Measurements from ENCODE around the gene TRIM69. TPM values are rescaled to one million over a fixed set of nuclear protein-coding genes. Genes with fewer than 3 reads are reported as not detected.

Gene TRIM69
- total and polyA plus RNA-seq, 2 experiments from 2014 or later, result 4.3 to 7.0 TPM

- H3K27ac Mint-ChIP-seq, result no peak overlapping the region
Observed at GRCh38 chr15:44802336-44802735, 66.0 kb downstream of the TRIM69 start.

More at GRCh38 chr15:44802336-44802735, 66.0 kb downstream of the TRIM69 start:
- Histone ChIP-seq H3K79me2 (replicated peaks; ENCODE audit: insufficient read depth) (no peaks in the 10 kb centered on the region), H4K20me1 (replicated peaks; ENCODE audit: insufficient read depth) (no peaks in the 10 kb centered on the region), H3K4me3 (no peak overlapping the region), H3K9me2 (ENCODE audit: insufficient read depth) (no peaks in the 10 kb centered on the region), H3K27me3 (ENCODE audit: insufficient read depth) (no peaks in the 10 kb centered on the region), H2AFZ (no peak overlapping the region), H3K36me3 (ENCODE audit: insufficient read depth) (no peaks in the 10 kb centered on the region), H3K4me1 (ENCODE audit: insufficient read depth) (no peaks in the 10 kb centered on the region), H3F3A (replicated peaks; ENCODE audit: low read depth) (no peaks in the 10 kb centered on the region), H3K27ac (ENCODE audit: low read depth) (no peak overlapping the region), H3K4me2 (no peak overlapping the region)
- Mint-ChIP-seq H3K4me3 (no peak overlapping the region), H3K36me3 (ENCODE audit: low read depth) (no peaks in the 10 kb centered on the region), H3K4me1 (no peaks in the 10 kb centered on the region), H3K27me3 (ENCODE audit: insufficient read depth, low read depth, poor library complexity) (peaks cover 1% of the 10 kb centered on the region), H3K9me3 (no peaks in the 10 kb centered on the region)
- TF ChIP-seq JUNB (IDR thresholded peaks at IDR 0.05; ENCODE audit: unreplicated experiment) (no peak), ZNF114 (CRISPR knock-in tag; IDR thresholded peaks at IDR 0.05) (no peak)
- TF ChIP-seq, protein P1, sequence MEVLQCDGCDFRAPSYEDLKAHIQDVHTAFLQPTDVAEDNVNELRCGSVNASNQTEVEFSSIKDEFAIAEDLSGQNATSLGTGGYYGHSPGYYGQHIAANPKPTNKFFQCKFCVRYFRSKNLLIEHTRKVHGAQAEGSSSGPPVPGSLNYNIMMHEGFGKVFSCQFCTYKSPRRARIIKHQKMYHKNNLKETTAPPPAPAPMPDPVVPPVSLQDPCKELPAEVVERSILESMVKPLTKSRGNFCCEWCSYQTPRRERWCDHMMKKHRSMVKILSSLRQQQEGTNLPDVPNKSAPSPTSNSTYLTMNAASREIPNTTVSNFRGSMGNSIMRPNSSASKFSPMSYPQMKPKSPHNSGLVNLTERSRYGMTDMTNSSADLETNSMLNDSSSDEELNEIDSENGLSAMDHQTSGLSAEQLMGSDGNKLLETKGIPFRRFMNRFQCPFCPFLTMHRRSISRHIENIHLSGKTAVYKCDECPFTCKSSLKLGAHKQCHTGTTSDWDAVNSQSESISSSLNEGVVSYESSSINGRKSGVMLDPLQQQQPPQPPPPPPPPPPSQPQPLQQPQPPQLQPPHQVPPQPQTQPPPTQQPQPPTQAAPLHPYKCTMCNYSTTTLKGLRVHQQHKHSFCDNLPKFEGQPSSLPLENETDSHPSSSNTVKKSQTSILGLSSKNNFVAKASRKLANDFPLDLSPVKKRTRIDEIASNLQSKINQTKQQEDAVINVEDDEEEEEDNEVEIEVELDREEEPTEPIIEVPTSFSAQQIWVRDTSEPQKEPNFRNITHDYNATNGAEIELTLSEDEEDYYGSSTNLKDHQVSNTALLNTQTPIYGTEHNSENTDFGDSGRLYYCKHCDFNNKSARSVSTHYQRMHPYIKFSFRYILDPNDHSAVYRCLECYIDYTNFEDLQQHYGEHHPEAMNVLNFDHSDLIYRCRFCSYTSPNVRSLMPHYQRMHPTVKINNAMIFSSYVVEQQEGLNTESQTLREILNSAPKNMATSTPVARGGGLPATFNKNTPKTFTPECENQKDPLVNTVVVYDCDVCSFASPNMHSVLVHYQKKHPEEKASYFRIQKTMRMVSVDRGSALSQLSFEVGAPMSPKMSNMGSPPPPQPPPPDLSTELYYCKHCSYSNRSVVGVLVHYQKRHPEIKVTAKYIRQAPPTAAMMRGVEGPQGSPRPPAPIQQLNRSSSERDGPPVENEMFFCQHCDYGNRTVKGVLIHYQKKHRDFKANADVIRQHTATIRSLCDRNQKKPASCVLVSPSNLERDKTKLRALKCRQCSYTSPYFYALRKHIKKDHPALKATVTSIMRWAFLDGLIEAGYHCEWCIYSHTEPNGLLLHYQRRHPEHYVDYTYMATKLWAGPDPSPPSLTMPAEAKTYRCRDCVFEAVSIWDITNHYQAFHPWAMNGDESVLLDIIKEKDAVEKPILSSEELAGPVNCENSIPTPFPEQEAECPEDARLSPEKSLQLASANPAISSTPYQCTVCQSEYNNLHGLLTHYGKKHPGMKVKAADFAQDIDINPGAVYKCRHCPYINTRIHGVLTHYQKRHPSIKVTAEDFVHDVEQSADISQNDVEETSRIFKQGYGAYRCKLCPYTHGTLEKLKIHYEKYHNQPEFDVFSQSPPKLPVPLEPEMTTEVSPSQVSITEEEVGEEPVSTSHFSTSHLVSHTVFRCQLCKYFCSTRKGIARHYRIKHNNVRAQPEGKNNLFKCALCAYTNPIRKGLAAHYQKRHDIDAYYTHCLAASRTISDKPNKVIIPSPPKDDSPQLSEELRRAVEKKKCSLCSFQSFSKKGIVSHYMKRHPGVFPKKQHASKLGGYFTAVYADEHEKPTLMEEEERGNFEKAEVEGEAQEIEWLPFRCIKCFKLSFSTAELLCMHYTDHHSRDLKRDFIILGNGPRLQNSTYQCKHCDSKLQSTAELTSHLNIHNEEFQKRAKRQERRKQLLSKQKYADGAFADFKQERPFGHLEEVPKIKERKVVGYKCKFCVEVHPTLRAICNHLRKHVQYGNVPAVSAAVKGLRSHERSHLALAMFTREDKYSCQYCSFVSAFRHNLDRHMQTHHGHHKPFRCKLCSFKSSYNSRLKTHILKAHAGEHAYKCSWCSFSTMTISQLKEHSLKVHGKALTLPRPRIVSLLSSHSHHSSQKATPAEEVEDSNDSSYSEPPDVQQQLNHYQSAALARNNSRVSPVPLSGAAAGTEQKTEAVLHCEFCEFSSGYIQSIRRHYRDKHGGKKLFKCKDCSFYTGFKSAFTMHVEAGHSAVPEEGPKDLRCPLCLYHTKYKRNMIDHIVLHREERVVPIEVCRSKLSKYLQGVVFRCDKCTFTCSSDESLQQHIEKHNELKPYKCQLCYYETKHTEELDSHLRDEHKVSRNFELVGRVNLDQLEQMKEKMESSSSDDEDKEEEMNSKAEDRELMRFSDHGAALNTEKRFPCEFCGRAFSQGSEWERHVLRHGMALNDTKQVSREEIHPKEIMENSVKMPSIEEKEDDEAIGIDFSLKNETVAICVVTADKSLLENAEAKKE (CRISPR knock-in tag; IDR thresholded peaks at IDR 0.05), result no peak
- DNase-seq (ENCODE audit: low spot score) (no peak), ATAC-seq (no peak)

Measured in GM23338 (cell line).